Non-pigmented ciliary epithelial cell (primary cell): Measurements from ENCODE around the gene AK1.
"Not testable (repeated sequence)": the region's sequence is repeated elsewhere in the genome, so short reads cannot be mapped to it uniquely, and the experiment has no call there.

Source experiments
- DNase-seq: peaks from one replicate; pipeline ENCODE4 v3.0.0-alpha.2; 2010; ENCODE audit warnings: low read depth

Gene AK1

DNA sequence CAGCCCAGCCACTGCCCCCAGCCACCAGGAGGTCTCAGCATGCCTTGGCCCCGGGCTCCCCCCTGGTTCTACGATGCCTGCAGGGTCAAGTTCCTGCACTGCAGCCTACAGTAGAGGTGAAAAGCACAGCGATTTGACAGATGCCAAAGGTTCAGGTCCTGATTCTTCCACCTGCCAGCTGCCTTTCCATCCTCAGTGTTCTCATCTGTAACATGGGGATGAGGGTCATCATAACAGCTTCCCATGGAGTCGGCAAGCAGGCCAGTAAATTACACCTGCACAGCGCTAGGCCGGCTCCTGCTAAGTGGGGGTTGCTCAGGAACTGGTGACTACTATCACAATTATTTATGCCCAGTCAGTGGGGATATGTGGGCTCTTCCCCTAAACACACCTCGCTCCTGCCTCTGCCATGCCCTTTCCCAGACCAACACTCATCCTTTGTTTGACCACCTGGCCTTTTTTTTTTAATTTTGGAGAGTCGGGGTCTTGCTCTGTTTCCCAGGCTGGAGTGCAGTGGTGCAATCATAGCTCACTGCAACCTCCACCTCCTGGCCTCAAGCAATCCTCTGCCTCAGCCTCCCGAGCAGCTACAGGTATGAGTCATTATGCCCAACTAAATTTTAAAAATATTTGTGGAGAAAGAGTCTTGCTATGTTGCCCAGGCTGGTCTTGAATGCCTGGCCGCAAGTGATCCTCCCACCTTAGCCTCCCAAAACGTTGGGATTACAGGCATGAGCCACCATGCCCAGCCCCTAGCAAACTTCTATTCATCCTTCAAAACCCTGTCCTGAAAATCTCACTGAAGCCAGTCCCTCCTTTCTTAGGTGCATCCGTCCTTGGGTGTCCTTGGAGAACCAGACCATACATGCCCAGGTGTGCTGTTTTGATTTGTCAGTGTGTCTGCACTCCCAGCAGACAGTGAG is 29.4 kb downstream of the AK1 start:
- no peak for DNase-seq

GRCh38 chr9:127847178-127847510 is 30.3 kb downstream of the AK1 start:
- DNase-seq, result no peak

DNA sequence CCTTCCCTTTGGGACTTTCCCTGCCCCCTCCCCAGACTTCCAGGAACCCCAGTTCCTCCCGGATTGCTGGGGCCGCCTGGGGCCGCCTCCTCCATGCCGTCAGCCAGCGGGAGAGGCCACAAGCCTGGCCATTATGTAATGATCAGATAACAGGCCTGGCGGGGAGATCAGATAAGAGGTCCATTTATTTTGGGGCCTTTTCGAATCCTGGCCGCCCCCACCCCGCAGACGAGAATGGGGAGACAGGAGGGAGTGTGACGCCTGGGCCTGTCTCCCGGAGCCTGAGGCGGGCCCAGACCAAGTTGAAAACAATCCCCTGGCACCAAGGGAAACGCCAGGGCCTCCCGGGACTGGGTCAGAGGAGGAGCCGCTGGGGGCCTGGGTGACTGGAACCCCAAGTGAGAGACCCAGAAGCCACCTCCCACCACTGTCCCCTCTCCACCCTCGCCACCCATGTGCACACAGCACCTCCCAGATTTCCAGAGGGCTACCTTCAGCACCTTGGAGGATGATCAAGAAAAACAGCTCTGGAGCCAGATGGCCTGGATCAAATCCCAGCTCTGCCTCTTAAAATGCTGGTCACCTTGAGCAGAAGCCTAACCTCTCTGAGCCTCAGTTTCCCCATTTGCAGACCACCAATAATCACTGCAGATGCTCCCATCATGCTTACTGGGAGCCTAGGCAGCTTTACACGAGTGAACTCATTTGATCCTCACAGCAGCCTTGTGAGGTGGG is 30.9 kb downstream of the AK1 start:
- DNase-seq, result no peak

GRCh38 chr9:127845619-127846018 is 31.9 kb downstream of the AK1 start:
- not testable (repeated sequence) for DNase-seq

GRCh38 chr9:127844821-127845359 is 32.6 kb downstream of the AK1 start:
- DNase-seq, result no peak

DNA sequence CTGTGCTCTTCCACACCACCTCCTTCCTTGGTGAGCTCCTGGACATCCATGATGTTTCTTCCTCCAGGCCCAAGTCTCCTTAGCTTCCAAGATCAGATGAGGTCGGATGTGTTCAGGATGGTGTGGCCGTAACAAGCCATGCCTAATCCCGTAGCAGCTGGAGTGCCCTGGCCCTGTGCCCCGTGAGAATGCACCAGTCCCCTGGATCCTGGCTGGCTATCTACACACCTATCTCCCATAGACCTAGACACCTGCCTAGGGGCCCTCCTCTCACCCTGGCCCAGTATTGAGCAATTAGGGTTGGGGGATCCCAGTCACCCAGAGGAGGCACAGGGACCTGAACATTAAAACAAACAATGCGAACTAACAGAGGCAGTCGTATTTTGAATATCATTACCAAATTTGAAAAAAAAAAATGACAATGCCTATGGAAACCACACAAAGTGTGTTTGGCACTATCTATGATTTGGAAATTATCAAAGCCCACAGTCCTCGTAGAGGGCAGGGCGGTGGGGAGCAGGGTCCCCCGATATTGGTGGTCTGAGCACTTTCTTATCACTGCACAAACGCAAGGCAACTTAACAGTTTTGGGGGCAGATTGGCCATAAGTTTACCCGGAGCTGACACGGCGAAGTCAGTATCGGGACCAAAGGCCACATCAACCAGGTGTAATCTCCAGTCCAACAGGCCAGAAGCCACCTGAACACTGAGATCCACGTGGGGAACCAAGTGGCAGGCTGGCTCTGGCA is 36.2 kb downstream of the AK1 start:
- DNase-seq, result no peak

GRCh38 chr9:127838375-127839078 is 38.9 kb downstream of the AK1 start:
- peak; percentile 30 for DNase-seq

GRCh38 chr9:127837346-127837745 is 40.1 kb downstream of the AK1 start:
- no peak for DNase-seq

GRCh38 chr9:127836561-127836960 is 40.9 kb downstream of the AK1 start:
- not testable (repeated sequence) for DNase-seq

DNA sequence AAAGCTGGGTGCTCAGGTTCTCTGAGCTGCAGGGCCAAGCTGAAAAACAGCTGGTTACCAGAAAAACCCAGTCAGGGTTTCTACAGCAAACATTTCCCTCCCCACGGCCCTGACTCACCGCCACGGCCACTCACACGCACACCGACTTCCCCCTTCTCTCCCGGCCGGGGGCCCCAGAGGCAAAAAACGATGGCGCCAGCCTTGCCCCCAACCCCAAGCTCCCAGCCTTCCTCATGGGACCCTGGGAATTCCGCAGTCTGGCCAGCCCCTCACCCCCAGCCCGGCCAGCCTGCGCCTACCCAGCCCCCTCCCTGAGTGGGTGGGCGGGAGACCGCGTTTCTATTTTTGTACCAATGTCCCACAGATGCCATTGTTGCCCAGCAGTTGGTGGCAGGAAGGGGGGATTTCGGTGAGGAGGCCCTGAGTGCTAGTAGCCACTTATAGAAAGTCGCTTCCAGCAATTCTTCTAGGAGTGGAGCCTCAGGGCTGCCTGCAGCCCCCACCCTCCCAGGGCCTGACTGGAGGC is 41.4 kb downstream of the AK1 start:
- no peak for DNase-seq

GRCh38 chr9:127833555-127833954 is 43.9 kb downstream of the AK1 start:
- no peak for DNase-seq

- DNase-seq, result no peak
Observed at GRCh38 chr9:127832248-127832647, 45.2 kb downstream of the AK1 start.

DNA sequence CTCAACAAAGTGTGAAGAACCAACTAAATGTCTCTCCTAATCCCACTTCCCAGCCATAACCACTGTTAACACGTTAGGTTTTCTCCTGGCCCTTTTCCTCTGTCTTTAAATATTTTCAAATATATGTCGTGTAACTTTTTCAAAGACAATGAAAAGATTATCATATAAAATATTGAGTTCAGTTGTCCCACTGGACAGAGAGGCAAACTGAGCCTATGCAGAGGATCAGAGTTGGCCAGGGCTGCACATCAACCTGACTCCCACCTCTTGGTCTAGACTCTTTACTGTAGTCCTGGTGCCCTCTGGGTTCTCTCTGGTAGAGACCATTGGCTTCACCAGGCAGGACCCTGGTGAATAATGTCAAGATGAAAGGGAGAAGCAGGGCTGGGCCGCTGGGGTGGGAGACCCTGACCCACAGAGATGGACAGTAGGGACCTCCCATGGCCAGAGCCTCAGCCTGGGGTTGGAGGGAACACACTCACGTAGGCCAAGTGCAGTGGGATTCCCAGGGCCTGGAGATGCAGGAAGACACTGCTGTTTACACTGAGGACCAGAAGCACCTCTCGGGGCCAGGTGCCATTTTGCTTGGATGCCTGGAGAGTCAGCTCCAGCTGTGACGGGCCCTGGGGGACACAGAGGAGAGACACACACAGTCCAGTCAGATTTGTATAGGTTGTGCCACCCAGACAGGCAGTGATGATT is 48.1 kb downstream of the AK1 start:
- no peak for DNase-seq

- peak; percentile 15 for DNase-seq
Observed at GRCh38 chr9:127828262-127829031, 49.0 kb downstream of the AK1 start.

- no peak for DNase-seq
Observed at GRCh38 chr9:127826253-127826913, 51.1 kb downstream of the AK1 start.

GRCh38 chr9:127825319-127826051 is 52.0 kb downstream of the AK1 start:
- DNase-seq, result no peak

GRCh38 chr9:127822108-127822507 is 55.4 kb downstream of the AK1 start:
- DNase-seq, result no peak

GRCh38 chr9:127818574-127818973 is 58.9 kb downstream of the AK1 start:
- DNase-seq, result no peak
